H1 (cell line): ENCODE data around the gene FLT1. TPM values are rescaled to one million over a fixed set of nuclear protein-coding genes. Genes with fewer than 3 reads are reported as not detected.

Experiments
- CTCF ChIA-PET: fragments of 300-600 bp; sonication (Branson Sonifier 250); formaldehyde crosslinking; loops from one replicate; lab custom pipeline; 2021; ENCODE audit not compliant: partially characterized antibody; lab: Charles Lee
- POLR2A ChIA-PET: fragments of 300-600 bp; sonication (Branson Sonifier 250); formaldehyde crosslinking; loops from one replicate; lab custom pipeline; 2021; ENCODE audit warnings: inconsistent platforms; ENCODE audit not compliant: partially characterized antibody; lab: Charles Lee
- DNase-seq, 2 experiments: peaks; one replicate each; pipeline versions ENCODE4 v3.0.0 to v3.0.0-alpha.2; 2010 to 2022; ENCODE audit warnings: low spot score in 2 of 2, low read depth in 1 of 2, mixed read lengths in 1 of 2
- FAIRE-seq: peaks from 2 replicates; lab custom pipeline; 2011; peaks lifted over from hg19 to GRCh38; lab: Jason Lieb, UNC
- H2AFZ ChIP-seq: 2 replicates; pipeline ENCODE4 v1.8.1; 2012; ENCODE audit warnings: low read length, inconsistent platforms
- H2AK5ac ChIP-seq: 2 replicates; pipeline ENCODE4 v1.6.1; 2013; ENCODE audit warnings: low read depth, low read length
- H2BK120ac ChIP-seq: replicated peaks from 2 replicates; pipeline ENCODE3; 2013; ENCODE audit warnings: low read depth, low read length, inconsistent platforms
- H2BK12ac ChIP-seq: 2 replicates; pipeline ENCODE4 v1.6.1; 2013; ENCODE audit warnings: low read depth, low read length
- H2BK15ac ChIP-seq: 2 replicates; pipeline ENCODE4 v1.6.1; 2013; ENCODE audit warnings: low read length
- H2BK20ac ChIP-seq: 2 replicates; pipeline ENCODE4 v1.6.1; 2013; ENCODE audit warnings: low read length
- H2BK5ac ChIP-seq: 2 replicates; pipeline ENCODE4 v1.6.1; 2013; ENCODE audit warnings: low read depth, low read length
- H3K14ac ChIP-seq: 2 replicates; pipeline ENCODE4 v1.6.1; 2013; ENCODE audit warnings: inconsistent platforms; ENCODE audit not compliant: insufficient read length
- H3K18ac ChIP-seq: 2 replicates; pipeline ENCODE4 v1.6.1; 2013; ENCODE audit warnings: low read length; ENCODE audit errors: extremely low read depth
- H3K23ac ChIP-seq: 2 replicates; pipeline ENCODE4 v1.6.1; 2013; ENCODE audit warnings: inconsistent platforms; ENCODE audit not compliant: insufficient read length
- H3K23me2 ChIP-seq: 2 replicates; pipeline ENCODE4 v1.6.1; 2013; ENCODE audit warnings: low read depth, low read length
- H3K27ac ChIP-seq: 2 replicates; pipeline ENCODE4 v1.6.1; 2011; ENCODE audit warnings: low read depth, low read length, inconsistent platforms
- H3K27me3 ChIP-seq, 4 experiments: replicated peaks in 1 of 4; 1 replicate in 1 of 4; 2 replicates in 3 of 4; pipeline versions ENCODE4 v1.6.1 to v1.8.1; 2011 to 2013; ENCODE audit warnings: low read length in 3 of 4, mild to moderate bottlenecking in 3 of 4, inconsistent platforms in 2 of 4, mixed read lengths in 2 of 4, moderate library complexity in 1 of 4; ENCODE audit not compliant: control insufficient read depth in 3 of 4, insufficient read depth in 3 of 4; ENCODE audit errors: extremely low read depth in 1 of 4
- H3K36me3 ChIP-seq, 4 experiments: 2 replicates each; pipeline versions ENCODE4 v1.6.1 to v1.8.1; 2011 to 2013; ENCODE audit warnings: mild to moderate bottlenecking in 4 of 4, low read length in 3 of 4, moderate library complexity in 2 of 4, control low read depth in 1 of 4, inconsistent platforms in 1 of 4; ENCODE audit not compliant: insufficient read depth in 4 of 4, control insufficient read depth in 2 of 4
- H3K4ac ChIP-seq: replicated peaks from 2 replicates; pipeline ENCODE3; 2013; ENCODE audit warnings: low read length, low read depth, mixed read lengths, inconsistent platforms; ENCODE audit not compliant: insufficient read length
- H3K4me1 ChIP-seq, 4 experiments: replicated peaks in 1 of 4; 1 replicate in 1 of 4; 2 replicates in 3 of 4; pipeline versions ENCODE4 v1.6.1 to v1.8.1; 2011 to 2013; ENCODE audit warnings: low read length in 3 of 4, inconsistent platforms in 2 of 4, mixed read lengths in 1 of 4; ENCODE audit not compliant: insufficient read depth in 4 of 4, control insufficient read depth in 3 of 4
- H3K4me2 ChIP-seq, 2 experiments: 2 replicates each; pipeline versions ENCODE4 v1.6.1 to v1.8.1; 2011 to 2013; ENCODE audit warnings: low read depth in 2 of 2, low read length in 2 of 2, control low read depth in 1 of 2, inconsistent platforms in 1 of 2, mild to moderate bottlenecking in 1 of 2; ENCODE audit not compliant: insufficient read depth in 1 of 2
- H3K4me3 ChIP-seq, 4 experiments: fragments of 200-600, 300-600 bp in 1 of 4; sonication (generic), shearing (Covaris generic), sonication (Bioruptor Twin) in 1 of 4; 2 replicates each; pipeline versions ENCODE4 v1.5.1 to v1.8.1; 2011 to 2016; ENCODE audit warnings: low read length in 4 of 4, low read depth in 3 of 4, control low read depth in 2 of 4, inconsistent platforms in 2 of 4, mild to moderate bottlenecking in 2 of 4, mixed read lengths in 1 of 4, moderate library complexity in 1 of 4; ENCODE audit not compliant: insufficient read depth in 2 of 4; ENCODE audit errors: extremely low read depth in 1 of 4
- H3K56ac ChIP-seq: replicated peaks from 2 replicates; pipeline ENCODE3; 2013; ENCODE audit warnings: low read depth, mild to moderate bottlenecking, mixed read lengths, low read length, inconsistent platforms; ENCODE audit not compliant: insufficient read length
- H3K79me1 ChIP-seq: 2 replicates; pipeline ENCODE4 v1.6.1; 2013; ENCODE audit warnings: low read depth, low read length, control low read depth
- H3K79me2 ChIP-seq, 2 experiments: 2 replicates each; pipeline versions ENCODE4 v1.6.1 to v1.8.1; 2012 to 2013; ENCODE audit warnings: low read length in 2 of 2, mild to moderate bottlenecking in 2 of 2, inconsistent platforms in 1 of 2; ENCODE audit not compliant: insufficient read depth in 2 of 2, control insufficient read depth in 1 of 2
- H3K9ac ChIP-seq, 4 experiments: replicated peaks in 1 of 4; 1 replicate in 1 of 4; 2 replicates in 3 of 4; pipeline versions ENCODE4 v1.6.1 to v1.8.1; 2011 to 2013; ENCODE audit warnings: low read depth in 3 of 4, low read length in 3 of 4, control low read depth in 2 of 4, mild to moderate bottlenecking in 2 of 4, moderate library complexity in 2 of 4, inconsistent platforms in 1 of 4; ENCODE audit errors: extremely low read depth in 1 of 4
- H3K9me3 ChIP-seq, 2 experiments: 2 replicates each; pipeline versions ENCODE4 v1.6.1 to v1.8.1; 2012 to 2013; ENCODE audit warnings: mild to moderate bottlenecking in 2 of 2, moderate library complexity in 2 of 2, control low read depth in 1 of 2, inconsistent platforms in 1 of 2, low read depth in 1 of 2, low read length in 1 of 2, mixed read lengths in 1 of 2; ENCODE audit not compliant: insufficient read depth in 2 of 2
- H4K20me1 ChIP-seq, 2 experiments: replicated peaks in 1 of 2; 2 replicates each; pipeline versions ENCODE3 to v1.8.1; 2011 to 2013; ENCODE audit warnings: inconsistent platforms in 2 of 2, low read length in 2 of 2, mild to moderate bottlenecking in 1 of 2; ENCODE audit not compliant: insufficient read depth in 2 of 2, control insufficient read depth in 1 of 2
- H4K5ac ChIP-seq: 2 replicates; pipeline ENCODE4 v1.6.1; 2013; ENCODE audit warnings: low read length, low read depth, mixed read lengths, inconsistent platforms; ENCODE audit not compliant: insufficient read length
- H4K8ac ChIP-seq: 2 replicates; pipeline ENCODE4 v1.8.0; 2013; ENCODE audit warnings: mild to moderate bottlenecking, moderate library complexity, low read length, inconsistent platforms; ENCODE audit not compliant: insufficient read depth; ENCODE audit errors: extremely low read depth
- H4K91ac ChIP-seq: replicated peaks from 2 replicates; pipeline ENCODE3; 2013; ENCODE audit warnings: low read length, mixed read lengths, inconsistent platforms; ENCODE audit not compliant: insufficient read length
- CEBPB ChIP-seq: IDR thresholded peaks from 2 replicates; pipeline ENCODE4 v1.6.1; 2012; ENCODE audit warnings: low read depth, low read length
- JUND ChIP-seq: IDR thresholded peaks from 2 replicates; pipeline ENCODE4 v1.6.1; 2011; ENCODE audit warnings: mild to moderate bottlenecking, improper control_type of control experiment, low read length
- RAD21 ChIP-seq, 2 experiments: IDR thresholded peaks in 1 of 2; conservative IDR thresholded peaks in 1 of 2; 2 replicates each; pipeline ENCODE4 v1.6.1; 2011; ENCODE audit warnings: low read depth in 2 of 2, low read length in 2 of 2, improper control_type of control experiment in 1 of 2, inconsistent platforms in 1 of 2, mild to moderate bottlenecking in 1 of 2, moderate library complexity in 1 of 2
- RBBP5 ChIP-seq: IDR thresholded peaks from 2 replicates; pipeline ENCODE4 v1.7.1; 2012; ENCODE audit warnings: low read depth, mild to moderate bottlenecking, inconsistent platforms, low read length, moderate library complexity, borderline replicate concordance
- USF2 ChIP-seq: IDR thresholded peaks from 2 replicates; pipeline ENCODE4 v1.6.1; 2011; ENCODE audit warnings: low read length, improper control_type of control experiment
- WGBS, 2 experiments: shearing (Covaris generic) in 1 of 2; methylation state at CpG; one replicate each; pipeline versions ENCODE4 v1.1.6 to v1.1.7; 2013 to 2015; ENCODE audit warnings: low lambda C conversion rate in 2 of 2, mixed read lengths in 2 of 2, inconsistent platforms in 1 of 2, low coverage in 1 of 2, missing lambda C conversion rate in 1 of 2; ENCODE audit not compliant: insufficient replicate concordance in 2 of 2, insufficient coverage in 1 of 2, insufficient read length in 1 of 2; ENCODE audit errors: extremely low coverage in 1 of 2, missing lambda C conversion rate in 1 of 2; 5-methylcytosine and 5-hydroxymethylcytosine counted together
- polyA plus RNA-seq, 7 experiments: library from polyadenylated mRNA; depleted of rRNA in 3 of 7; stranded (reverse) in 5 of 7; unstranded in 2 of 7; fragments of >200 nt in 5 of 7; fragments of 200-250 nt in 2 of 7; gene quantifications; 1 replicate in 5 of 7; 2 replicates in 1 of 7; 4 replicates in 1 of 7; pipeline versions ENCODE4 v1.2.1 to v1.2.3, GENCODE V29; 2011 to 2013; ENCODE audit warnings: missing spikeins in 2 of 7, mixed read lengths in 2 of 7
- total RNA-seq: library from RNA; stranded (reverse); fragmentation: NEBNext Ultra II Directional; extraction: Animal tissue kit (Norgen Biotek cat#: 25700); gene quantifications from 2 replicates; pipeline ENCODE4 v1.2.1, GENCODE V29; 2021

The FLT1 gene
- total and polyA plus RNA-seq, 2 of the 8 experiments (the other 6 are each of a cell fraction or from before 2014, with no cell fraction given): 19.7 to 90.2 TPM

GRCh38 chr13:28539625-28540286 is 44.8 kb upstream of the FLT1 start:
- no peak overlapping the region for H2BK12ac ChIP-seq
- no peaks in the 10 kb centered on the region; a peak in 1 of 7 replicates for H3K4me1 ChIP-seq
- CTCF ChIA-PET: interaction anchor here (0.9 to 1.4 kb wide), 3 partner anchors 9 to 102 kb away, joined by 3 read pairs; no protein-coding TSS in a partner anchor
- no peak overlapping the region for H2BK15ac ChIP-seq
- H3K18ac ChIP-seq: no peak overlapping the region
- H3K79me2 ChIP-seq: no peaks in the 10 kb centered on the region
- no peaks in the 10 kb centered on the region for H3K79me1 ChIP-seq
- H3K27me3 ChIP-seq: no peaks in the 10 kb centered on the region
- H3K9me3 ChIP-seq: peaks cover 6 to 14% of the 10 kb centered on the region in 2 experiments
- H4K91ac ChIP-seq: no peak overlapping the region
- no peak overlapping the region for H4K8ac ChIP-seq
- no peaks in the 10 kb centered on the region for H3K36me3 ChIP-seq
- no peak overlapping the region for H3K4me3 ChIP-seq
- no peak overlapping the region for H3K27ac ChIP-seq
- no peak overlapping the region for H3K23ac ChIP-seq
- DNase-seq: no peak
- H2BK20ac ChIP-seq: no peak overlapping the region
- no peak for FAIRE-seq
- H3K14ac ChIP-seq: no peak overlapping the region
- H2AK5ac ChIP-seq: no peak overlapping the region
- no peak for TF ChIP-seq JUND
- TF ChIP-seq USF2: no peak
- TF ChIP-seq RAD21 (IDR thresholded peaks at IDR 0.05 in 1 of 2, conservative IDR thresholded peaks at IDR 0.05 in 1 of 2; ENCODE audit: low read depth in 2 of 2, low read length in 2 of 2): no peak
- no peak for TF ChIP-seq RBBP5
- TF ChIP-seq CEBPB: no peak
- H2AFZ ChIP-seq: no peak overlapping the region
- H2BK5ac ChIP-seq: no peak overlapping the region
- no peak overlapping the region for H3K4ac ChIP-seq
- no peak overlapping the region for H4K5ac ChIP-seq
- H3K9ac ChIP-seq: no peak overlapping the region
- no peaks in the 10 kb centered on the region for H3K23me2 ChIP-seq
- no peaks in the 10 kb centered on the region for H4K20me1 ChIP-seq
- no peak overlapping the region for H3K56ac ChIP-seq
- POLR2A ChIA-PET: interaction anchor here (1.1 to 1.2 kb wide), 2 partner anchors 9 kb away, joined by 3 to 5 read pairs; no protein-coding TSS in a partner anchor
- no peak overlapping the region for H3K4me2 ChIP-seq
- no peak overlapping the region for H2BK120ac ChIP-seq
- 84% methylated on average over 2 of the region's 2 CpGs; no CpG with 5 or more reads in 1 of the 2 experiments for WGBS, 2 experiments
